IMR-90 (cell line): ENCODE measurements around the gene PLD4. TPM values are rescaled to one million over a fixed set of nuclear protein-coding genes. Genes with fewer than 3 reads are reported as not detected.

ENCODE experiments used
- ATAC-seq: fragments of 200-7000 bp; cut with Tn5 transposase; 2 replicates; pipeline ENCODE4 v1.9.1; 2020; ENCODE audit warnings: low read depth, mild to moderate bottlenecking, moderate library complexity
- BruUV-seq: library from RNA; stranded (reverse); fragments of 400-500 nt; replicated peaks from 2 replicates; lab custom pipeline; 2021; lab: Mats Ljungman, UMichigan
- CTCF ChIA-PET: fragments of 300-600 bp; formaldehyde crosslinking; extraction: SDS; loops from one replicate; lab custom pipeline; 2021; ENCODE audit warnings: antibody characterized with exemption; lab: Yijun Ruan, JAX
- POLR2A ChIA-PET: fragments of 300-600 bp; sonication (Branson Sonifier 250); formaldehyde crosslinking; loops from one replicate; lab custom pipeline; 2022; ENCODE audit warnings: antibody characterized with exemption; ENCODE audit not compliant: unreplicated experiment; lab: Charles Lee
- DNase-seq: peaks from one replicate; pipeline ENCODE4 v3.0.0; 2013
- H2AFZ ChIP-seq: replicated peaks from 2 replicates; pipeline ENCODE3; 2013; ENCODE audit warnings: low read length, mild to moderate bottlenecking; ENCODE audit not compliant: poor library complexity
- H2AK5ac ChIP-seq: 2 replicates; pipeline ENCODE4 v1.6.1; 2013; ENCODE audit warnings: low read depth, low read length, inconsistent platforms
- H2AK9ac ChIP-seq: replicated peaks from 2 replicates; pipeline ENCODE3; 2013; ENCODE audit warnings: mild to moderate bottlenecking, low read depth, low read length, moderate library complexity; ENCODE audit not compliant: poor library complexity
- H2BK120ac ChIP-seq: 2 replicates; pipeline ENCODE4 v1.6.1; 2013; ENCODE audit warnings: low read depth, low read length, inconsistent platforms
- H2BK15ac ChIP-seq: 3 replicates; pipeline ENCODE4 v1.6.1; 2013; ENCODE audit warnings: low read depth, low read length, inconsistent platforms
- H2BK20ac ChIP-seq: 2 replicates; pipeline ENCODE4 v1.6.1; 2013; ENCODE audit warnings: low read depth, mild to moderate bottlenecking, inconsistent platforms, low read length, moderate library complexity
- H2BK5ac ChIP-seq: 2 replicates; pipeline ENCODE4 v1.6.1; 2013; ENCODE audit warnings: mild to moderate bottlenecking, low read depth, low read length, inconsistent platforms; ENCODE audit not compliant: poor library complexity, severe bottlenecking
- H3K14ac ChIP-seq: replicated peaks from 2 replicates; pipeline ENCODE4 v1.6.1; 2013; ENCODE audit warnings: low read depth, low read length, inconsistent platforms
- H3K18ac ChIP-seq: 2 replicates; pipeline ENCODE4 v1.6.1; 2013; ENCODE audit warnings: low read depth, low read length, control low read depth
- H3K23ac ChIP-seq: 2 replicates; pipeline ENCODE4 v1.6.1; 2013; ENCODE audit warnings: low read depth, low read length, inconsistent platforms
- H3K27ac ChIP-seq: 2 replicates; pipeline ENCODE4 v1.5.1; 2013; ENCODE audit warnings: mild to moderate bottlenecking, control low read depth, low read length; ENCODE audit not compliant: insufficient read depth
- H3K27me3 ChIP-seq: 2 replicates; pipeline ENCODE4 v1.6.1; 2013; ENCODE audit warnings: low read length; ENCODE audit not compliant: control insufficient read depth, insufficient read depth
- H3K36me3 ChIP-seq: 2 replicates; pipeline ENCODE4 v1.6.1; 2013; ENCODE audit warnings: low read length, mixed read lengths; ENCODE audit not compliant: control insufficient read depth, insufficient read depth
- H3K4ac ChIP-seq: 2 replicates; pipeline ENCODE4 v1.6.1; 2013; ENCODE audit warnings: low read depth, low read length, inconsistent platforms
- H3K4me1 ChIP-seq: 2 replicates; pipeline ENCODE4 v1.6.1; 2013; ENCODE audit warnings: low read length, mixed read lengths; ENCODE audit not compliant: control insufficient read depth, insufficient read depth
- H3K4me2 ChIP-seq: 2 replicates; pipeline ENCODE4 v1.6.1; 2013; ENCODE audit warnings: low read depth, mild to moderate bottlenecking, control low read depth, low read length, moderate library complexity
- H3K4me3 ChIP-seq: 2 replicates; pipeline ENCODE4 v1.5.1; 2013; ENCODE audit warnings: low read depth, mild to moderate bottlenecking, control low read depth, low read length, moderate library complexity; ENCODE audit not compliant: insufficient read depth
- H3K56ac ChIP-seq: 2 replicates; pipeline ENCODE4 v1.6.1; 2013; ENCODE audit warnings: low read length, inconsistent platforms; ENCODE audit not compliant: insufficient read depth; ENCODE audit errors: extremely low read depth
- H3K79me1 ChIP-seq, 2 experiments: 2 replicates each; pipeline ENCODE4 v1.6.1; 2013; ENCODE audit warnings: low read length in 2 of 2, inconsistent platforms in 1 of 2, low read depth in 1 of 2
- H3K9ac ChIP-seq: 2 replicates; pipeline ENCODE4 v1.6.1; 2013; ENCODE audit warnings: low read depth, low read length, control low read depth
- H3K9me1 ChIP-seq: 2 replicates; pipeline ENCODE4 v1.6.1; 2013; ENCODE audit warnings: low read length, inconsistent platforms; ENCODE audit not compliant: insufficient read depth
- H3K9me3 ChIP-seq: 2 replicates; pipeline ENCODE4 v1.6.1; 2013; ENCODE audit warnings: low read length; ENCODE audit not compliant: control insufficient read depth, insufficient read depth
- H4K20me1 ChIP-seq: 2 replicates; pipeline ENCODE4 v1.6.1; 2013; ENCODE audit warnings: low read length, inconsistent platforms; ENCODE audit not compliant: insufficient read depth
- H4K5ac ChIP-seq: 2 replicates; pipeline ENCODE4 v1.6.1; 2013; ENCODE audit warnings: mild to moderate bottlenecking, low read depth, low read length, control low read depth
- H4K8ac ChIP-seq, 2 experiments: 2 replicates each; pipeline ENCODE4 v1.6.1; 2013; ENCODE audit warnings: low read depth in 2 of 2, low read length in 2 of 2, control low read depth in 1 of 2, inconsistent platforms in 1 of 2
- H4K91ac ChIP-seq: 2 replicates; pipeline ENCODE4 v1.6.1; 2013; ENCODE audit warnings: low read depth, low read length, inconsistent platforms; ENCODE audit not compliant: insufficient read depth
- BHLHE40 ChIP-seq: fragments of 150-350 bp; IDR thresholded peaks from 2 replicates; pipeline ENCODE4 v1.6.1; 2016; ENCODE audit warnings: mild to moderate bottlenecking, low read depth, low read length
- CEBPB ChIP-seq: IDR thresholded peaks from 2 replicates; pipeline ENCODE4 v1.6.1; 2012; ENCODE audit warnings: low read depth, low read length, improper control_type of control experiment
- CHD1 ChIP-seq: IDR thresholded peaks from 2 replicates; pipeline ENCODE4 v1.6.1; 2012; ENCODE audit warnings: low read depth, low read length, improper control_type of control experiment
- FOS ChIP-seq: fragments of 150-350 bp; IDR thresholded peaks from 2 replicates; pipeline ENCODE4 v1.6.1; 2016; ENCODE audit warnings: low read depth, low read length
- MAFK ChIP-seq: IDR thresholded peaks from 2 replicates; pipeline ENCODE4 v1.6.1; 2012; ENCODE audit warnings: low read depth, low read length, improper control_type of control experiment
- MAZ ChIP-seq: IDR thresholded peaks from 2 replicates; pipeline ENCODE4 v1.6.1; 2012; ENCODE audit warnings: low read depth, mild to moderate bottlenecking, low read length, improper control_type of control experiment, moderate library complexity, borderline replicate concordance
- MXI1 ChIP-seq: IDR thresholded peaks from 2 replicates; pipeline ENCODE4 v1.6.1; 2012; ENCODE audit warnings: low read depth, mild to moderate bottlenecking, low read length, moderate library complexity, borderline replicate concordance
- NFE2L2 ChIP-seq: fragments of 150-350 bp; IDR thresholded peaks from 2 replicates; pipeline ENCODE4 v1.6.1; 2016; ENCODE audit warnings: low read depth, mild to moderate bottlenecking, low read length
- POLR2A ChIP-seq: IDR thresholded peaks from 2 replicates; pipeline ENCODE4 v1.6.1; 2012; ENCODE audit warnings: mild to moderate bottlenecking, low read depth, low read length
- RAD21 ChIP-seq: IDR thresholded peaks from 2 replicates; pipeline ENCODE4 v1.6.1; 2012; ENCODE audit warnings: low read length, improper control_type of control experiment
- RCOR1 ChIP-seq: IDR thresholded peaks from 2 replicates; pipeline ENCODE4 v1.6.1; 2012; ENCODE audit warnings: mild to moderate bottlenecking, low read length, improper control_type of control experiment; ENCODE audit not compliant: insufficient replicate concordance
- RFX5 ChIP-seq: IDR thresholded peaks from 2 replicates; pipeline ENCODE4 v1.8.0; 2012; ENCODE audit warnings: low read depth, mild to moderate bottlenecking, low read length, moderate library complexity
- SMC3 ChIP-seq: fragments of 150-350 bp; IDR thresholded peaks from 2 replicates; pipeline ENCODE4 v1.6.1; 2016; ENCODE audit warnings: low read depth, mild to moderate bottlenecking, antibody characterized with exemption, low read length, moderate library complexity
- WGBS, 2 experiments: methylation state at CpG; one replicate each; pipeline versions ENCODE4 v1.1.5 to v1.1.7; 2013; ENCODE audit warnings: missing lambda C conversion rate in 2 of 2; ENCODE audit not compliant: insufficient read length in 1 of 2; ENCODE audit errors: extremely low coverage in 2 of 2; 5-methylcytosine and 5-hydroxymethylcytosine counted together
- dilution Hi-C: fragments of 300-500 bp; cut with HindIII; formaldehyde crosslinking; loops from one replicate; pipeline ENCODE4 v1.14.3; 2018; ENCODE audit warnings: low sequenced_read_pairs; ENCODE audit not compliant: unreplicated experiment
- in situ Hi-C: fragments of 300-500 bp; cut with MboI; formaldehyde crosslinking; loops from 3 replicates; pipeline ENCODE4 v1.14.3; 2019; ENCODE audit warnings: low sequenced_read_pairs, inconsistent platforms, mixed read lengths
- intact Hi-C: fragments of 100-400 bp; cut with micrococcal nuclease; formaldehyde crosslinking; loops from 2 replicates; pipeline ENCODE4 v1.10.0; 2022
- polyA plus RNA-seq, 3 experiments: library from polyadenylated mRNA; depleted of rRNA; stranded (reverse); fragments of >200 nt; gene quantifications; 2 replicates each; pipeline ENCODE4 v1.2.3, GENCODE V29; 2012; ENCODE audit warnings: low replicate concordance in 1 of 3
- total RNA-seq: library from RNA; depleted of rRNA; stranded (reverse); fragments of >200 nt; gene quantifications from 2 replicates; pipeline ENCODE4 v1.2.3, GENCODE V29; 2012
- TF ChIP-seq, protein P1 (sequence below): conservative IDR thresholded peaks from 2 replicates; pipeline ENCODE4 v1.5.1; 2012; ENCODE audit warnings: mild to moderate bottlenecking, low read depth, low read length, improper control_type of control experiment
- TF ChIP-seq, protein P2 (sequence below): fragments of 150-350 bp; IDR thresholded peaks from 2 replicates; pipeline ENCODE4 v1.6.1; 2016; ENCODE audit warnings: low read depth, mild to moderate bottlenecking, low read length, moderate library complexity, borderline replicate concordance
- TF ChIP-seq, protein P3 (sequence below): fragments of 150-350 bp; IDR thresholded peaks from 2 replicates; pipeline ENCODE4 v1.6.1; 2017; ENCODE audit warnings: mild to moderate bottlenecking, antibody characterized with exemption, low read length, low read depth

Gene PLD4
- total and polyA plus RNA-seq, 2 of the 4 experiments (the other 2 are of a cell fraction) = 0.05 TPM; not detected in 1

DNA sequence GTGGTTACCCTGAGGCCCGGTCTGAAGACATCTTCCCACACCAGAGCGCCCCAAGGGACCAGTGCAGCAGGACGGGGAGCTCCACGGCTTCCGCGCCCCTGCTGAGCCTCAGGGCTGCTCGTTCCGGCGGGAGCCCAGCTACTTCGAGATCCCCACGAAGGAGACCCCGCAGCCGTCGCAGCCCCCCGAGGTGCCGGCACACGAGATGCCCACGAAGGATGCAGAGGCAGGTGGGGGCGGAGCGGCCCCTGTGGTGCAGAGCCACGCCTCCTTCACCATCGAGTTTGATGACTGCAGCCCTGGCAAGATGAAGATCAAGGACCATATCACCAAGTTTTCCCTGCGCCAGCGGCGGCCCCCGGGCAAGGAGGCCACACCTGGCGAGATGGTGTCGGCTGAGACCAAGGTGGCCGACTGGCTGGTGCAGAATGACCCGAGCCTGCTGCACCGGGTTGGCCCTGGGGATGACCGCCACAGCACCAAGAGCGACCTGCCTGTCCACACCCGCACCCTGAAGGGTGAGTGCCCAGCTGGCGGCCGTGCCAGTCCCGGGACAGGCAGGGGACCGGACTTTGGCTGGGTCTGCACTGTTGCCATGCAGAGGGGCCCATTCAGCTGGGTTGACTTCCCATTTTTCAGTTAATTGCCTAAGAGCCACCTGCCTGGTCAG lies 41.6 kb upstream of the PLD4 start:
- peaks cover 48% of the 10 kb centered on the region for H3K36me3 ChIP-seq

More for the DNA sequence above, 41.6 kb upstream of the PLD4 start:
- dilution Hi-C loops = no loop called here
- Histone ChIP-seq H2BK5ac (no peak overlapping the region), H3K27me3 (no peaks in the 10 kb centered on the region), H3K4me2 (no peak overlapping the region), H3K4me3 (no peak overlapping the region), H4K20me1 (no peaks in the 10 kb centered on the region; the same call in 1 of the 2 replicates), H2BK15ac (no peak overlapping the region), H3K4ac (no peak overlapping the region), H4K5ac (no peak overlapping the region), H4K91ac (no peak overlapping the region), H2BK20ac (no peak overlapping the region), H4K8ac (no peak overlapping the region), H2AK5ac (no peak overlapping the region), H3K9me3 (no peaks in the 10 kb centered on the region), H3K14ac (no peak overlapping the region), H2AFZ (no peak overlapping the region), H2AK9ac (no peak overlapping the region), H3K18ac (no peak overlapping the region), H2BK120ac (no peak overlapping the region), H3K79me1 (peaks cover 0 to 6% of the 10 kb centered on the region in 2 experiments; a peak in 1 of 4 replicates), H3K23ac (no peak overlapping the region), H3K27ac (no peak overlapping the region), H3K9me1 (no peaks in the 10 kb centered on the region), H3K56ac (no peak overlapping the region), H3K9ac (no peak overlapping the region), H3K4me1 (no peaks in the 10 kb centered on the region)
- in situ Hi-C loops = no loop called here
- ChIA-PET POLR2A (no interaction called here), CTCF (no interaction called here)
- TF ChIP-seq BHLHE40 (no peak), NFE2L2 (no peak), SMC3 (no peak), MAFK (no peak), RAD21 (no peak), RFX5 (no peak), MAZ (no peak), FOS (no peak), CHD1 (no peak), CEBPB (no peak), RCOR1 (no peak), MXI1 (no peak), POLR2A (no peak)
- TF ChIP-seq, protein P1, sequence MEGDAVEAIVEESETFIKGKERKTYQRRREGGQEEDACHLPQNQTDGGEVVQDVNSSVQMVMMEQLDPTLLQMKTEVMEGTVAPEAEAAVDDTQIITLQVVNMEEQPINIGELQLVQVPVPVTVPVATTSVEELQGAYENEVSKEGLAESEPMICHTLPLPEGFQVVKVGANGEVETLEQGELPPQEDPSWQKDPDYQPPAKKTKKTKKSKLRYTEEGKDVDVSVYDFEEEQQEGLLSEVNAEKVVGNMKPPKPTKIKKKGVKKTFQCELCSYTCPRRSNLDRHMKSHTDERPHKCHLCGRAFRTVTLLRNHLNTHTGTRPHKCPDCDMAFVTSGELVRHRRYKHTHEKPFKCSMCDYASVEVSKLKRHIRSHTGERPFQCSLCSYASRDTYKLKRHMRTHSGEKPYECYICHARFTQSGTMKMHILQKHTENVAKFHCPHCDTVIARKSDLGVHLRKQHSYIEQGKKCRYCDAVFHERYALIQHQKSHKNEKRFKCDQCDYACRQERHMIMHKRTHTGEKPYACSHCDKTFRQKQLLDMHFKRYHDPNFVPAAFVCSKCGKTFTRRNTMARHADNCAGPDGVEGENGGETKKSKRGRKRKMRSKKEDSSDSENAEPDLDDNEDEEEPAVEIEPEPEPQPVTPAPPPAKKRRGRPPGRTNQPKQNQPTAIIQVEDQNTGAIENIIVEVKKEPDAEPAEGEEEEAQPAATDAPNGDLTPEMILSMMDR = no peak
- TF ChIP-seq, protein P2, sequence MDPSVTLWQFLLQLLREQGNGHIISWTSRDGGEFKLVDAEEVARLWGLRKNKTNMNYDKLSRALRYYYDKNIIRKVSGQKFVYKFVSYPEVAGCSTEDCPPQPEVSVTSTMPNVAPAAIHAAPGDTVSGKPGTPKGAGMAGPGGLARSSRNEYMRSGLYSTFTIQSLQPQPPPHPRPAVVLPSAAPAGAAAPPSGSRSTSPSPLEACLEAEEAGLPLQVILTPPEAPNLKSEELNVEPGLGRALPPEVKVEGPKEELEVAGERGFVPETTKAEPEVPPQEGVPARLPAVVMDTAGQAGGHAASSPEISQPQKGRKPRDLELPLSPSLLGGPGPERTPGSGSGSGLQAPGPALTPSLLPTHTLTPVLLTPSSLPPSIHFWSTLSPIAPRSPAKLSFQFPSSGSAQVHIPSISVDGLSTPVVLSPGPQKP = no peak
- TF ChIP-seq, protein P3, sequence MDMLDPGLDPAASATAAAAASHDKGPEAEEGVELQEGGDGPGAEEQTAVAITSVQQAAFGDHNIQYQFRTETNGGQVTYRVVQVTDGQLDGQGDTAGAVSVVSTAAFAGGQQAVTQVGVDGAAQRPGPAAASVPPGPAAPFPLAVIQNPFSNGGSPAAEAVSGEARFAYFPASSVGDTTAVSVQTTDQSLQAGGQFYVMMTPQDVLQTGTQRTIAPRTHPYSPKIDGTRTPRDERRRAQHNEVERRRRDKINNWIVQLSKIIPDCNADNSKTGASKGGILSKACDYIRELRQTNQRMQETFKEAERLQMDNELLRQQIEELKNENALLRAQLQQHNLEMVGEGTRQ = no peak
- 92% methylated on average over 30 of the region's 38 CpGs; no CpG with 5 or more reads in 1 of the 2 experiments for WGBS, 2 experiments
- no peak for DNase-seq
- intact Hi-C loops = no loop called here
- no peak for ATAC-seq
- no TSS peak for BruUV-seq
